GM19023 (cell line): Measurements from ENCODE around the gene TTC4.

Source experiments
- ATAC-seq: cut with Tn5 transposase; IDR thresholded peaks from one replicate; pipeline ENCODE4 v1.9.1; 2021; ENCODE audit warnings: mild to moderate bottlenecking, moderate library complexity; ENCODE audit not compliant: unreplicated experiment

TTC4 gene

GRCh38 chr1:54781023-54781723 lies 65.5 kb downstream of the TTC4 start:
- no peak for ATAC-seq

GRCh38 chr1:54782156-54782555 lies 66.5 kb downstream of the TTC4 start:
- ATAC-seq = no peak

GRCh38 chr1:54782588-54782987 lies 66.9 kb downstream of the TTC4 start:
- ATAC-seq = no peak

- ATAC-seq = no peak
These were observed 68.4 kb downstream of the TTC4 start for GRCh38 chr1:54784066-54784465.

- no peak for ATAC-seq
These were observed 71.1 kb downstream of the TTC4 start for GRCh38 chr1:54786778-54787177.

GRCh38 chr1:54787604-54788003 lies 71.9 kb downstream of the TTC4 start:
- ATAC-seq = no peak

- ATAC-seq = no peak
These were observed 72.8 kb downstream of the TTC4 start for GRCh38 chr1:54788459-54788858.

GRCh38 chr1:54791880-54792522 lies 76.3 kb downstream of the TTC4 start:
- no peak for ATAC-seq
